GM18505 (cell line): ENCODE measurements around the gene TTC39A.

Experiments
- ATAC-seq: cut with Tn5 transposase; IDR thresholded peaks from one replicate; pipeline ENCODE4 v1.9.1; 2021; ENCODE audit not compliant: unreplicated experiment
- POLR2A ChIP-seq: IDR thresholded peaks from 4 replicates; pipeline ENCODE4 v1.6.1; 2011; ENCODE audit warnings: borderline replicate concordance; ENCODE audit not compliant: insufficient read depth, insufficient read length; ENCODE audit errors: extremely low read depth

TTC39A gene

DNA sequence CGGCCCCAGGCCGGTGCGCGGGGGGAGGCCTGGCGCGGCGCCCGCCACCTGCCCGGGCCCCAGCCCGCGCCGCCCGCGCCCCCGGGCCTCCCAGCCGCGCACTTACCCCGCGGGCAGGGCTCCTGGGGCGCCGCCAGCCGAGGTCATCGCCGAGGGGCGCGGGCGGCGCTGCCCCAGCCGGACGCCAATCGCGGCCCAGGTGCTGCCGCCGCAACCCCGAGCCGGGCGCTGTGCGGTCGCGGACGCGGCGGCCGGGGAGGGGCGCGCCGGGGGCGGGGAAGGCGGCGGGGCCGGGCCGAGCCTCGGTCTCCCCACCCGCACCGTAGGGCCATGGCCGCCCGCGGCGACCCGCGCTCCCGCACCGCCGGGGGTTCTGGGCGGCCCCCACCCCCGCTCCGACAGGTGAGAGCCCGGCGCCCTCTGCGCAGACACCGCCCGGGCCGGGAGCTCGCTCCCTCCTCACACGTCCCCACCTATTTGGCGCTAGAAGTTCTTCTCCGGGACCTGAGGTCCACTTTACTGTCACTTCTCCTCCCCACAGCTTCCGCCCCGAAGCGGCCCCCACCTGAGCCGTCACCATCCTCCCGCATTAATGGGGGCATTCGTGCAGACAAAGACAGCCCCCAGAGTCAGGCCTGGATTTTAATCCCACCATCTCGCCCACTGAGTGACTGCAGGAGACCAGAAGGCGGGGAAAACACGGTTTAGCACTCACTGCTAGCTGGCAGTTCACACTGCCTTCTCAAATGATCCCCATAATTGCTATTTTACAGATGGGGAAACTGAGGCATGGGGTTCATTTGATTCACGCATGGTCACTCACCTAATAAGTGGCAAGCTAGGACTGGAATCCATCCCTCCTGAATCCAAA is at the start of gene TTC39A:
TTC39A (minus strand) TSS at position 232 of the 871 bp plus-strand sequence; CDS start at position 147, 85 bp downstream.
- ATAC-seq: no peak
- no peak for TF ChIP-seq POLR2A

DNA sequence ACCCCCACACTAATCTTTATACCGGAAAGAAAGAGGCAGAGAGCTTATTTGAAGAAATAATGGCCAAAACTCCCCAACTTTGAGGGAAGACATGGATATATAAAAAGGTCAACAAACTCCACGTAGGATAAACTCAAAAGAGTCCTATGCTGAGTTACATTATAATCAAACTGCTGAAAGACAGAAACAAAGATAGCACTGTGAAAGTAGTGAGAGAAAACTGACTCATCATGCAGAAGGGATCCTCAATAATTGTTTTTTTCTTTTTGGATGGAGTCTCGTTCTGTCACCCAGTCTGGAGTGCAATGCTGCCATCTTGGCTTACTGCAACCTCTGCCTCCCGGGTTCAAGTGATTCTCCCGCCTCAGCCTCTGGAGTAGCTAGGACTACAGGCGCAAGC is 48.5 kb upstream of the TTC39A start:
- ATAC-seq: no peak
- TF ChIP-seq POLR2A: no peak

DNA sequence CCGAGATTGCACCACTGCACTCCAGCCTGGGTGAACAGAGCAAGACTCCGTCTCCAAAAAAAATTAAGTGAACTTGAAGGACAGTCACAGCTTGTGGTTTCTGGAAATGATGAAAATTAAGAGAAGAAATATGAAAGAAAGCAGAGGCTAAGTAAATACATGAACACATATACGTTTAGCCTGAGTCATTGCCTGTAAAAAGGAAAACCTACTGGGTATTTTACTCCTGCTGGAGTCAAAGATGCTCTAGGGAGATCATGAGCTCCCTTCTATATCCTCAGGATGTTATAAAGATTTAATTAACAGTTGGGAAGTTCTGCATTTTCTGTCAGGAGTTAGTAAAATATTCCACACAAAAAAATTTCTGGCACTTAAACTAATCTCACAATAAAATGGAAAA is 43.5 kb upstream of the TTC39A start:
- no peak for TF ChIP-seq POLR2A
- no peak for ATAC-seq

DNA sequence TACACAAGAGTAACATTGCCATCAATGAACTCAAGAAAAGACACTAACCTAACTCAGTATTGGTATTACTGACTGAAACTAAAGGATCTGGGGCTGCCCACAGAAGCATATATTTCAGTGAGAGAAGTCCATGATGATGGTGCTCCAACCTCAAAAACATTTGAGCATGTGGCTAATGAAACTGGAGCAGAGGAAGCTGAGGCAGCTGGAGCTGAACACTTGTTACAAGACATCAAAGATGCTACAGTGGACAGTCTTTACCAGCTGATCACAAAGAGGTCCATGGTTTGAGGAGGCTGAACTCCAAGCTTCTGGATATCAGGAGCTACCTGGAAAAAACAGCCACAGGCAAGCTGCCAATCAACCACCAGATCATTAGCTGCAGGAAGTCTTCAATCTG is 42.2 kb upstream of the TTC39A start:
- TF ChIP-seq POLR2A: no peak
- no peak for ATAC-seq

DNA sequence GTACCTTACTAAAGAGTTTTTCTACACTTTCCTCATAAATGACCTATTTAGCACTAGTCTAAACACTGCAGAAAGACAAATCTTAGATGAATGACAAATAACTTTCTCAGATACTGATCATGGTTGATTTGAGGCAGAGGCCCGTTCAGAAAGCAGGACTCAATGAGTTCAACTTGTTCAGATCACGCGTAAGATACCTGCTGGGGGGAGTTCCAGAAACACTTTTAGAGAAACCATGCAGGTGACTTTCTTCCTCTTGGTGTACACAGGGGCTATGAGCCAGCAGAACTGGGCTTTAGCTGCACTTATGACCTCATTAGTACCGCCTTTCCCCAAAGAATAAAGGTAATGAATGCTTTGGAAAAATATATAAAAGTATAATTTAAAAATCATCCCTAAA is 38.8 kb upstream of the TTC39A start:
- no peak for ATAC-seq
- no peak for TF ChIP-seq POLR2A

DNA sequence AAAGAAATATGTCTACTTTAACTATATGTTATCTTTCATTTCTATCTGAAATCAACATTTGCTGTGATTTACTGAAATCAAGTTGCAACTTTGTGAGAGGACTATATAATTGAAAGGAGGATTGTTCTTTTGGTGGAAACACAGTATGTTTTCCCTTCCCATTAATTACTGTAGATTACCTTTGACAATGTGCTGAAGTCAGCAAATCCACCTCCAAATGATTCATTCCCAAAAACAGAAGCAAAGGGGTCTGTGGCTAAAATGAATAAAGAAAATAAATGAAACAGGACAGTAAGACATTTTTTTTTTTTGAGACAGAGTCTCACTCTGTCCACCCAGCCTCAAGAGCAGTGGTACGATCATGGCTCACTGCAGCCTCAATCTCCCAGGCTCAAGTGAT is 35.4 kb upstream of the TTC39A start:
- TF ChIP-seq POLR2A: no peak
- no peak for ATAC-seq

DNA sequence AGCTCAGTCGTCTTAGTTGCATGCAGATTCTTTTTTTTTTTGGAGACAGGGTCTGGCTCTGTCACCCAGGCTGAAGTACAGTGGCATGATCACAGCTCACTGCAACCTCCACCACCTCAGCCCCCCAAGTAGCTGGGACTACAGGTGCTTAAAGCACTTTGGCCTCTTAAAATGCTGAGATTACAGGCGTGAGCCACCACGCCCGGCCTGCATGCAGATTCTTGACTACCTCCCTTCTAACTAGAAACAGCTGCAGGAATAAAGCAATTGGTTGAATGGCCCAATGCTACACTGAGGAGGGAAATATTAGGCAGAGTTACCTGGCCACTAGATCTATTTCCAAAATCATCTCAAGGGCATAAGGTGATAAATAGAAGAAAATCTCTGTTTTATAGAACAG is 29.5 kb upstream of the TTC39A start:
- no peak for ATAC-seq
- TF ChIP-seq POLR2A: no peak

DNA sequence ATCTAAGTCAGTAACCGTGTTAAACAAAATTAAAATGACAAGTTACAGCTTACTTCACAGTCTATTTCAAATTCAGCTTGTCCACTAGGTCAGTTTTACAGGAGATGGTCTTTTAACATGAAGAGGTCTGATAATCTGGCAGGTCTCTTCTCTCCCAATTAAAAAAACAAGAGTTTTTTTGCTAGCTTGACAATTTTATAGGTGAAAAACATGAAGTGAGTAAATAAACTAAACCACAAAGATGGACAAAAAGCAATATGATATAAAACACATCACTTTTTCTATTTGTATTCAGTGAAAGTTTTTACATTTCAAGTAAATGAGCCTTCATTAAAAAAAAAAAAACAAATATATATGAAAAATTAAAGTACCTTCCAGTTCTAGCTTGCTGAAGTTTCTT is 25.0 kb upstream of the TTC39A start:
- no peak for ATAC-seq
- TF ChIP-seq POLR2A: no peak

DNA sequence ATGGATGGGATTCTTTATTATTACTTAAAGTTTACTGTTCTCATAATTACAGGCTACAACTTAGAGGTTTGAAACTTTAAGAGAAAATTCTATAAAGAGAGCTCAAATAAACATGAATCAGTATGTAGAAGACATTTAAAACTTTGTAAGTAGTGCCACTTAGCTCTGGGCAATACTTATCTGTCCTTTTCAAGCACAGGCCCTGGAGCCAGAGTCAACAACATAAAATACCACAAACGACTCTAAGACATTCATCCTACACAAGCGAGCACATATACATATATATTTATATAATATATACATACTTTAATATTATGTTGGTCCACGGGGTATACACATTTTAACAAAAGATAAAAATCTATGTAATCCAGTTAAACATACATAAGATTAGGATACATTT is 24.1 kb upstream of the TTC39A start:
- no peak for ATAC-seq
- no peak for TF ChIP-seq POLR2A

DNA sequence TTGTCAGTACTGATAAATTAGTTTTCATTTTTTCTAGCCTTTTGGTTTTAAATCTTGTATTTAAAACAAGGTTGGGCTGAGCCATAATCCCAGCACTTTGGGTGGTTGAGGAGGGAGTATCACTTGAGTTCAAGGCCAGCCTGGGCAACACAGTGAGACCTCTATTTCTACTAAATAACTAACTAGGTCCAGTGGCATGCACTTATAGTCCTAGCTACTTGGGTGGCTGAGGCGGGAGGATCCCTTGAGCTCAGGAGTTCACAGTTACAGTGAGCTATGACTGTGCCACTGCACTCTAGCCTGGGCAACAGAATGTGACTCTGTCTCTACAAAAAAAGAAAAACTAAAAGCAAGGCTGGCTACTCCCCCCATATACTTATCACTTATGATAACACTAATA is 21.5 kb upstream of the TTC39A start:
- ATAC-seq: no peak
- TF ChIP-seq POLR2A: no peak

DNA sequence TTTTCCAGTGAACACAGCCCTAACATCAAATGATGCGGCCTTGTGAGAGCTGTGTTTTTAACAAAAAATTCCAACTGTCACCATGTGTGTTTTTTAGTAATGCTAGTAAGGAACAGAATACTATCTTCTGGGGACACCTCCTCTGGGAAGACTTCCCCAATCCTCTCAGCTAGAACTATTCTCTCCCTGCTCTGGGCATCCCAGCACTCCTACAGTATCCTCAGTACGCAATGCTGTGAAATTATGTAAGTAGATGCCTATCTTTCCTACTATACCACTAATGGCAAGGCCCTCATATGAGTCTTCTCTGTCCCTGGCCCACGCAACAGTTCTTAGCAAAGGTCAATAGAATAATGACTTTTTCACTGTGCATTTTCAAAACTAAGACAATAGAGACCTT is 19.5 kb upstream of the TTC39A start:
- no peak for TF ChIP-seq POLR2A
- ATAC-seq: no peak

DNA sequence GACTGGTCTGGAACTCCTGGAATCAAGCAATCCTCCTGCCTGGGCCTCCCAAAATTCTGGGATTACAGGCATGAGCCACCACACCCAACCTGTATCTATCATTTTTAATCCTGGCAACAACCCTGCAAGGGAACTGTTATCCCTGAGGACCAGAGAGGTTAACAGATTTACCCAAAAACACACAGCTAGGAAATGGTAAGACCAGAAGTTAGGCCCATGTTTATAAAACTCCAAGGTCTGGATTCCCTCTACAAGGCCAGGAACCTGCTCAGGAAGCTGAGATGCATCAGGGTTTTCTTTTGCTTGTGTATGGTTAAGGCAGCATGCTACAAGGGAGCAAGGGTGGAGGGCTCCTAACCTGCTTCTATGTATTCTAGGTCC is 17.8 kb upstream of the TTC39A start:
- no peak for TF ChIP-seq POLR2A
- ATAC-seq: no peak

DNA sequence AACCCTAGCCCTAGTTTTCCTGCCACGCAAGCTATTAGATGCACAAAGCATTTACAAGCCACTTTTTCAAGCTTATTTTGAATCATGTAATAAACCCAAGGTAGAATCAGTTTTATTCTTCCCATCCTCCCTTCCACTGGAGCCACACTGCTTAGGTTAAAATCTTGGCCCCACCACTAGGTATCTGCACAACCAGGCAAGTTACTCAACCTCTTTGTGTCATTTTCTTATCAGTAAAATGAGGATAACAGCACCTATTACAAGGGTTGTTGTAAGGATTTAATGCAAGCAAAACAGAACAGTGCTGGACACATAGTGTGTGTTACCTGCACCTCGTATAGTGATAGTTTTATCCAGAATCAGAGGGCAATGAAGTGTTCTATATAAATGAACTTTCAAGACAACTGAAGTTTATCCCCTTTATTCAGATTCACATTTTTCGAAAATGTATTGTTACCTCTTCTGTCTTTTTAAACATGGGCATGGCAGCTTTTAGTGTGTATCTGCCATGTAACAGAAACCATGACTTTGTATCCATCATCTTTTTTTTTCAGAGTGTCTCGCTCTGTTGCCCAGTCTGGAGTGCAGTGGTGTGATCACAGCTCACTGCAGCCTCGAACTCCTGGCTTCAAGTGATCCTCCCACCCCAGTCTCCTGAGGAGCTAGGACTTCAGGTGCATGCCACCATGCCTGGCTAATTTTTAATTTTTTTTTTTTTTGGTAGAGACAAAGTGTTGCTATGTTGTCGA is 17.2 kb upstream of the TTC39A start:
- ATAC-seq: no peak
- no peak for TF ChIP-seq POLR2A
